Stomach (tissue), 4 donors: Measurements from ENCODE around the gene OR13D1.

ENCODE experiments used
- CTCF ChIP-seq, 7 experiments: fragments of 450-650 bp in 4 of 7; fragments of 200-600 bp in 3 of 7; sonication (generic) in 3 of 7; IDR thresholded peaks; one replicate each; pipeline ENCODE4 v1.5.1; 2016 to 2019; ENCODE audit warnings: antibody characterized with exemption in 7 of 7, control low read depth in 2 of 7, mild to moderate bottlenecking in 1 of 7
- EP300 ChIP-seq: sonication (generic); formaldehyde crosslinking; IDR thresholded peaks from one replicate; pipeline ENCODE4 v1.6.1; 2017; ENCODE audit warnings: antibody characterized with exemption
- POLR2A ChIP-seq, 4 donors: fragments of 450-650 bp; IDR thresholded peaks; one replicate each; pipeline ENCODE4 v1.6.1; 2016; ENCODE audit warnings: antibody characterized with exemption in 4 of 4, control low read depth in 2 of 4, mild to moderate bottlenecking in 1 of 4, moderate library complexity in 1 of 4
- POLR2AphosphoS5 ChIP-seq, 3 donors: sonication (generic); formaldehyde crosslinking; IDR thresholded peaks; one replicate each; pipeline ENCODE4 v1.6.1; 2016; ENCODE audit warnings: antibody characterized with exemption in 3 of 3

- TF ChIP-seq POLR2A (IDR thresholded peaks at IDR 0.05), result no peak
- no peak for TF ChIP-seq CTCF (IDR thresholded peaks at IDR 0.05)
- no peak for TF ChIP-seq POLR2AphosphoS5 (IDR thresholded peaks at IDR 0.05)
- no peak for TF ChIP-seq EP300
Measured at GRCh38 chr9:104700306-104700705, 6.0 kb downstream of the OR13D1 start.
